GM23248 (cell line): ENCODE measurements around the gene MEMO1.
"Not testable (repeated sequence)": the region's sequence is repeated elsewhere in the genome, so short reads cannot be mapped to it uniquely, and the experiment has no call there.

ENCODE experiments used
- EZH2 ChIP-seq: fragments of 200-600 bp; sonication (generic); IDR thresholded peaks from 2 replicates; pipeline ENCODE4 v1.6.1; 2018; ENCODE audit warnings: antibody characterized with exemption, mild to moderate bottlenecking; ENCODE audit not compliant: insufficient read depth, poor library complexity, severe bottlenecking
- EZH2phosphoT487 ChIP-seq: fragments of 200-600 bp; sonication (generic); IDR thresholded peaks from 2 replicates; pipeline ENCODE4 v1.6.1; 2018; ENCODE audit warnings: antibody characterized with exemption, moderate library complexity, mild to moderate bottlenecking, low read depth; ENCODE audit not compliant: insufficient read depth

GRCh38 chr2:31966402-31966801 is 44.4 kb downstream of the MEMO1 start:
- not testable (repeated sequence) for TF ChIP-seq EZH2phosphoT487, EZH2
